CD4-positive, alpha-beta T cell treated with Interleukin-17A for 1 hour (primary cell): ENCODE measurements around the gene ESR1.
"Not testable (repeated sequence)": the region's sequence is repeated elsewhere in the genome, so short reads cannot be mapped to it uniquely, and the experiment has no call there.

Experiments
- DNase-seq: peaks from one replicate; pipeline ENCODE4 v3.0.0-alpha.2; 2020

The ESR1 gene

DNA sequence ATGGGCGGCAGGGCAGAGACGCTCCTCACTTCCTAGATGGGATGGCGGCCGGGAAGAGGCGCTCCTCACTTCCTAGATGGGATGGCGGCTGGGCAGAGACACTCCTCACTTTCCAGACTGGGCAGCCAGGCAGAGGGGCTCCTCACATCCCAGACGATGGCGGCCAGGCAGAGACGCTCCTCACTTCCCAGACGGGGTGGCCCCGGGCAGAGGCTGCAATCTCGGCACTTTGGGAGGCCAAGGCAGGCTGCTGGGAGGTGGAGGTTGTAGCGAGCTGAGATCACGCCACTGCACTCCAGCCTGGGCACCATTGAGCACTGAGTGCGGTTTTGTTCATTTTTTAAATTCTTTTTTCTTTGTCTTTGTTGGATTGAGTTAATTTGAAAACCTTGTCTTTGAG, 92.3 kb downstream of the ESR1 start:
- not testable (repeated sequence) for DNase-seq

DNA sequence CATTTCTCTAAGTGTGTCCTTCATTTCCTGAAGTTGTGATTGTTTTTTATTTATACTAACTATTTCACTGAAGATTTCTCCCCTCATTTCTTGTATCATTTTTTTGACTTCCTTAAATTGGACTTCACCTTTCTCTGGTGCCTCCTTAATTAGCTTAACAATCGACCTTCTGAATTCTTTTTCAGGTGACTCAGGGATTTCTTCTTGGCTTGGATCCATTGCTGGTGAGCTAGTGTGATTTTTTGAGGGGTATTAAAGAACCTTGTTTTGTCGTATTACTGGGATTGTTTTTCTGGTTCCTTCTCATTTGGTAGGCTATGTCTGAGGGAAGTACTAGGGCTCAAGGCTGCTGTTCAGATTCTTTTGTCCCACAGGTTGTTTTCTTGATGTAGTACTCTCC, 92.8 kb downstream of the ESR1 start:
- DNase-seq, result no peak

DNA sequence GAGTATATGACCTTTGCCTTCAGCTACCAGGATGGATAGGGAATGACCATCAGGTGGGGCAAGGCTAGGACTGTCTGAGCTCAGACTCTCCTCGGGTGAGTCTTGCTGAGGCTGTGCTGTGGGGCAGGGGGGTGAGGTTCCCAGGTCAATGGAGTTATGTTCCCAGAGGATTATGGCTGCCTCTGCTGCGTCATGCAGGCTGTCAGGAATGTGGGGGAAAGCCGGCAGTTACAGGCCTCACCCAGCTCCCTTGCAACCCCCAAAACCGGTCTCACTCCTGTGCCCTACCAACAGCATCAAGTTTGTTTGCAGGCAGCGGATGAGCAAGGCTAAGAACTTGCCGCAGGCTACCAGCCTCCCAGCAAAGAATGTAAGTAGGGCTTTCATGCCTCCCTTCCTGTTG, 93.5 kb downstream of the ESR1 start:
- DNase-seq, result no peak

DNA sequence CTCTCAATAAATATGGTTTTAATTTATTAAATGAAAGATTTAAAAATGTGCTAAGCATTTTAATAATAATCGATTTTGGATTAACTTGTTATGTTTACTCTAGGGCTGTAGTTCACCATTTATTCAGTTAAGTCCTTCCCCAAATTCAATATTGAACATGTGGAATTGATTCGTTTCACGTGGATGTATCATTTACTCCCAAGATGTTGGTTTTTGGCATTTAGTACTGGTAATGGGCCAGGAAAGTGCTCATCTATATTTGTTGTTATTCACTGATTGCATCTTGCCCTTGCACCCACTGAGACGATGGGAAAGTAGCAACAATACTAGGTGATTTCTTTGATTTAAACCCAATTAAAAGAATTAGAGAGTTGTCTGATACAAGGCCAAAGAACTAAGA, 97.1 kb downstream of the ESR1 start:
- DNase-seq, result no peak

DNA sequence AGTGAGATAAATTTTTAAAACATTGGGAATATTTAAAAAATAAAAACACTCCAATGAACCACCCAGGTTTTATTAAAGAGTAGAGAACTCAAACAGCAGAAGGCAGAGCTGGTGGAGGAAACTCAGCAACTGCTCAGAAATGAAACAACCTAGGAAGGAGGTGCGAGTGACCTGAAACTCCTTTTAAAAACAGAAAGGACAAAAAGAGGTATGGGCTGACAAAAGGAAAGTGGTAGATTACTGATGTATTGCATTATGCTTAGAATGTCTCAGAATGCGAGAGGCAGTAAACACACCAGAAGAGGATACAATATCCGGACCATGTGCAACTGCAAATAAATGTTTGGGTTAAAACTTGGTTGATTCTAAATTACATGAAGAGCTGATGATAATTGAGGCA, 97.6 kb downstream of the ESR1 start:
- DNase-seq, result no peak

DNA sequence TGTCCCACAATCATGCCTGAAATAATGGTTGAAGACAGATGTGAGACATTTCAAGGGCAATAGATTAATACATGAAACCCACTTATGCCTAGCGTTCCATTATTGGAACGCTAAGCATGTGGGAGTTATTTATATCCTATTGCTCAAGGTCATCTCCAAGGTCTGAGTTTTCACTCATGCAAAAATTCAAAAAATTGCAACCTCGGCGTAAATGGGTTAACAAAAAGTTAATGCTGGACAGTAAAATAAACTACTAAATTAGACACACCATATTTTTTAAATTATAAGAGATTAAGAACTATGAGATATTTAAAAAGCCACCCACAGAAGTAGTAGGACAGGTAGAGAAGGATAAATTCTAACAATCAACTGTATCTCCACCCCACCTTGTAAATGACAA, 98.4 kb downstream of the ESR1 start:
- DNase-seq, result no peak

DNA sequence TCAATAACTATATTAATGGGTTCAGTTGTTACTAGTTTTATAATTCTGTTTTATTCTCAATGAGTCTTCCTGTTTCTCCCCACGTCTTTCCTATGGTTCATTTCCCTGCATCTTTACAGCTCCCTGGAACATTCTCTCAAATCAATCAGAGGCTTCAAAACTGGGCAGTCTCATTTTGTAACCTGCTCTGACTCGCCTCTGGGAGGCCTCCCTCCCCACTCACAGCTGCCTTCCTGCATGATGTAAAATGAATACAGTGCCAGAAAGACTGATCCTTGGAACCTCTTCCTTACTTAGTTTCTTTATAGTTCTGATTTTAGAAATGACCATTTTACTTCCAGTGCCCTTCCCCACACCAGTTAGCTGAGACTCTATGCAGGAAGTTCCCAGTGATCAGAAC, 103.9 kb downstream of the ESR1 start:
- DNase-seq, result no peak

DNA sequence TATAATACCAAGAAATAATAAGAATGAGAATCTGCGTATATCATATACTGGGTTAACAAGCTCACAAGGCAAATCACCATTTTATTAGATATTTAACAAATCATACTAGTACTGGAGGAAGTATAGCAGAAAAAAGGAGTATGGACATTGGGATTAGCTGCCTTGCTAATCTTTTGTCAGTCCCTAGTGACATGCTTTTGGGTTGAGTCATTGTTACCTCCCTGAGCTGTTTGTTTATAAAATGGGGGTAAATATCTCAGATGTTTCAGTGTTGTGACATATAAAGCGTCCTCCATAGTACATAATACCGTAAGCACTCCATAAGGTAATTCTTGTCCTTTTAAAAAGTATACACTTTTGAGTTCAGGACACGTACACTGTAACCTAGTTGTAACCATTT, 107.0 kb downstream of the ESR1 start:
- no peak for DNase-seq

DNA sequence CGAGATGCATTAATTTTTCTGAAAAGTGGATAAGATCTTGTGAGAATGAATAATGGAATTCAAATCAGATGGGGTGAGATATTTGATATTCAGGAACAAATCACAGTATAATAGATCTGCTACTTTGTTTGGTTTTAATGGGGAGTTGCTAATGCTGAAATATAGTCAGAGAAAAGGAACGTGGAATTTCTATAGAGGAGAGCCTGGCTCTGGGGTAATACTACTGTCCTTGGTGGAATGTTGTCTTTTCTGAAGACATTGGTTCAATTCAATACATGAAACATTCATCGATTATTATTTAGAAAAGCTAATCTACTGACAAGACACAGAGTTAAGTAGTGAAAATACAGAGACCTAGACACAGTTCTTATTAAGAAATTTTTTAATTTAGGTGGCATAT, 108.6 kb downstream of the ESR1 start:
- no peak for DNase-seq

DNA sequence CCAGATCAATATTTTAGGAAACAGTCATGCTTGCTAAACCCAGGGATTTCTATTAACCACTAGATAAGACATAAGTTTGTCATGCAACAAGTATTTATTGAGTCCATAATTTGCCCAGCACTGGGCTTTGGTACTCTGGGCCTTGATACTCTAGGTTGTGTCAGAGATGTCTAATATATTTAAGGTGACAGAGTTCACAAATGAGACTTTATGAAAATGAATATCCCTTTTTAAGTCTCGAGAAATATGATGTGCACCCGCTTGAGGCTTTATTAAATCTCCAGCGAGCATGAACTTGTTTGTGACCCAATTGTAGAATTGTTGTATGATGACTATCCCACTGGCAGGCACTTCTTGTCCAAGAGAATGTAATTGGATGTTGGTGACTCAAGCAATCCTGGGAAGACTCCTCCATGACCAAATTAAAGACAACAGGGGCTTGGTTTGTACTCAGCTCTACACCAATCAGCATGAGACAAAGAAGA, 109.2 kb downstream of the ESR1 start:
- no peak for DNase-seq

DNA sequence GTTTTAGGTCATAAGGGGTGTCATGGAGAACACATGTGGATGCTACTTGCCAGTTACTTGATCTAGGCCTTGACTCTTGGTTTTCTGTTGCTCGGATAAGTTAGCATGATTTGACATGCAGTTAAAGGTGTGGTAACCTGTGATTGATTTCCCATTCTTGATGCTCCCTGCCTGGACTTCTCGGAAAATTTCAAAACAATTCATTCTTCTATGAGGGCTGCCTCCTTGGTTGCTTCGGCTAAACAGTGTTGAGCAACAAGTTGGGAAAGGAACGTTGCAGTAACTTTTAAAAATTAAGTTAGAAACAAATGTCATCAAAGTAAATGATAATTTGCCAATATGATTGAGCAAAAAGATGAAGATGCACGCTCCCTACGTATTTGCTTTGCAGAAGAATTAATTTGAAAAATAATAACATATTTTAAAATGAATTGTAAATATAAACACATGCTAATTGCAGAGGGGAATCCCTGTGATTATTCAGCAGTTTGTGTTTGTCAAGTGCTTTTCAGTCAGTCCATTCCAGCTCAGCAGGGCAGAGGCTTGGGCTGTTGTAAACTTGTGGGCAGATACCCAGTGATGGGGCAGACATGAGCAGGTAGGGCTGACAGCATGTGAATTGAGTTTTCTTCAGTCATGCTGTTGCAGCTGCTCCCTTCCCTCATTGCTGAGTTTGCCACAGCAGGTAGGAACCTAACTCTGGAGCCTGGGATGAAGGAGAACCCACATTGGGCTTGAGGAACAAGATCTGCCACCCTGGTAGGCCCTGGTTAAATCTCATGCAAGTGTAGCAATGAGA, 110.2 kb downstream of the ESR1 start:
- no peak for DNase-seq

DNA sequence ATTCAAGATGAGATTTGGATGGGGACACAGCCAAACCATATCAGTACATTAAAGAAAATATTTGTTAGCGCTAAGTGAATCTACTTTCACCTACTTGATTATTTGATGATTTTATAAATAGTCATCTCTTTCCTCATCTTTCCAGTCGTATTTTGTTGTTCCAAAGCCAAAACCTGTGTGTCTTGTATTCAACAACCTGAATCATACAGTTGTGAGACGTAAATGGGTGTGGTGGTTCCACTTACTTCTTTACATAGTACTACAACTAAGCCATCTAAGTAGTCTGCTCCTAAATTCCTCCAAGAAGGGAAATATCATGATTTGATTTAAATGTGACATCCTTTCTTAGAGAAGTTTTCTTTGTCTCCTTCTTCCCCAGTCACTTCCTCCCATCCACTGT, 132.8 kb downstream of the ESR1 start:
- DNase-seq, result no peak

DNA sequence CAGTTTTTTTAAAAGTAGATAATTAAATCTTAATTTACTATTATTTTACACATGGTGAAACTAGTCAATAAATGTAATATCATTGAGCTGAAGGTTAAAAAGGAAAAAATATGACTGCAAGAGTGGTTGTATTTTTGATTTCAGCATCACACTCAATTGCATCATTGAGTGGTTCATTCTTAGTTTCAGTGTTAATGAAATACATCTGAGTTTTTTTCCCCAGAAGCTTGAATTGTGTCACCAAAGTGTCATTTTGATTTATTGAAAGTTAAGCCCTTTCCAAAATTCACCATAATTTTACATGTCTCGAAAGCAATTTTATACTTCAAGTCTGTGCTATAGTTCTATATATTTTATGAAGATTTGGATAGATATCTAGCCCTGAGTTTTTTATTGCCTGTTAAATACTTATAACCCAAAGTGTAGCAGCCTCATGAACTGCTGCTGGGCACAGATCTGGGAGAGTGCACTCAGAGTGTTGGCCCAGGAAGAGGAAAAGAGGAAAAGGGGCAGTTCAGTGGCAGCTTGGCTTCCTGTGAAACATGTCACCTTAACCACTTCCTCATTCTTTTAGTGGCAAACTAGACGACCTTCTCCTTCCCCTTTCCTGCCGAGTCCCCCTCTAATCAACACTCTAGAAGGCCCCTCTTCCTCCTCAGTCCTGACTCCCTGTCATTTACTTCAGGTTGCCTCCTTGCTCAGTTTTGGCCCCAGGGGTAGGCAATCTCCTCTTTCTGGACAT, 140.7 kb downstream of the ESR1 start:
- peak; percentile 9 for DNase-seq

DNA sequence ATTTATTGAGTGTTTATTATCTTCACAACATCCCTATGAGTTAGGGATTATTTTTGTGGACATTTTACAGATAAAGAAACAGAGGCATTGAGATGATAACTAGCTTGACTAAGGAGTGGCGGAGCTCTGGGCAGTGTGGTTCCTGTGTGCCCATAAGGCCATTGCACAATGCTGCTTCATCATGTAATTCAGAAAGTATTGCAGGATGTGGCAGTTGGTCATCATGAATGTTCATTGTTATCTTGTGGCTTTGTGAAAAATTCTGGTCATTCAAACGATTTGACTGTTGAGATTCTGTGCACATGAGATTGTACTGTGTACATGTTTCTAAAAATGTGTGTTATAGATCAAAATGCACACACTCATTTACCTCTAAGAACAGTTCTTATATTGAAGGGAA, 150.8 kb downstream of the ESR1 start:
- DNase-seq, result no peak

DNA sequence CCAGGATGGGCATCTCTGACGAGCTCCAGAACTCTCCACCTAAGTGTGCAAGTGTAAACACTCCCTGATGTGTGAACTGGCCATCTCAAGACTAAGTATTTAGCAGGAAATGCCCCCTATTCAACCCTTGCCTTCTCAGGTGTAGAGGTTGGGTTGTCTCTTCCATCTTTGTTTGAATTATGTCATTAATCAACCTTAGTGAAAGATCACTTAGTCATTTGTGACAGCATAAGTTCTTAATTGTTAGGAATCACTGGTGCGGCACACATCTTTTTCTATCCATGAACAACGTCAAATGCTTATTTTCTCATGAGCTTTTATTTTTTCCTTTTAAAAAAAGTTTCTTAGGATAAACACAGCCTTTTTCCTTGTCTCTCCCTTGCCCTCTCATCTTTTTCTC, 151.6 kb downstream of the ESR1 start:
- DNase-seq, result no peak

DNA sequence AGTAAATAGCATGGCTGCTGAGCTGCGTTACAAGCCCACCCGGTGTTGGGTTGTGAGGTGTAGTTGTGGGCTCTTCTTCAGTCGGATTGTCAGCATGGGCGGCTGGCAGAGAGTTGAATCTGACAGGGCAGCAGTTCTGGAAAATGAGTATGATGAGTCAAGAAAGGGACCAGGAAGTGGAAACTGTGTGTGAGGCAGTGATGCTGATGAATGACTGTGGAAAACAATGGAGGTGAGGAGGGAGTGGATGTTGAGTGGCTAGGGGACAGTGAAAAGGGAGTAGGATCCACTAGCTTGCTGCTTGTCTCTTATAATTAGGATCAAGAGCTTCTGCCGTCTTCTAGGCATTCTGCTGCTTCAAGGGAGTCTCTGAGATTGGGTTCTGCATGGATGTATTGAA, 154.3 kb downstream of the ESR1 start:
- DNase-seq, result no peak

DNA sequence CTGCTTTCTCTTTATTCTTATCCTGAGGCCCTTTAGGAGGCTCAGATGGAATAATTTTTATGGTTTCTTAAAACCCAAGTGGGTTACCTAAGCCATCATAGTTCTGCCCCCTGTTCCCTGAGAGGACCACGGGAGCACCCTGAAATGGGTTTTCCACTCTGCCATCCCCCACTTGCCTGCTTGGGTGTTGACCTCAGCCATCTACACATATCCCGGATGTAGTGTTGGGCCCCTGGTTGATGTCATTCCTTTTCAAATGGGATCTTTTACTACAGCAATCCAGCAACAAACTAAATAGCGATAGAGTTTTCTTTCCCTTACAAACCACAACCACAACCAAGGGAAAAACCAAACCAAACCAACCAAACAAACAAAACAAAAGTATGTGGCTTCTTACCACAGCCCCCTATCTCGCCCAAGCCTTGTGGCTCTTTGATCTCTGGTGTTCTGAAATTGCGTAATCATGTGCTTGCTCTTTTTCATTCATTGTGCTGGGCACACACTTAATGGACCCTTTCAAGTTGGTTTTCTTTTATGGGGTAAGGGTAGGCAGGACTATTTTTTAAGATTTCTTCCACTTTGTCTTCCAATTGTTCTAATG, 154.9 kb downstream of the ESR1 start:
- DNase-seq, result peak; percentile 14

DNA sequence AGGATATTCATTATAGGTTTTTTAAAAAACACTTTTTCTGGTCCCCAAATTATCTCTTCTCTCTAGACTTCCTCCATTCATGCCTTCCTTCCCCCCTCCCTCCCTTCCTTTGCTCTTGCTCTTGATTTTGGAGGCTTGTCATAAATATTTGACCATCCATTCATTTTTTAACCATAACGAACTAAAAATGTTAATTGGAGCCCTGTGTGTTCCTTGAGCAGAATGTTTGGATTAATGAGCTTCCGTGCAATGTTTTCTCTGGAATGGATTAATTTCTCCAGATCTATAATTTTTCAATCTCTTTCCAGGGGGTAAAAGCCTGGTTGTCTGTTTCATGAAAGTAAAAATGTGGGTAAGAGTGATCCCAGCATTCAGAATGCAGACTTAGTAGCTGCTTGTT, 155.5 kb downstream of the ESR1 start:
- no peak for DNase-seq

DNA sequence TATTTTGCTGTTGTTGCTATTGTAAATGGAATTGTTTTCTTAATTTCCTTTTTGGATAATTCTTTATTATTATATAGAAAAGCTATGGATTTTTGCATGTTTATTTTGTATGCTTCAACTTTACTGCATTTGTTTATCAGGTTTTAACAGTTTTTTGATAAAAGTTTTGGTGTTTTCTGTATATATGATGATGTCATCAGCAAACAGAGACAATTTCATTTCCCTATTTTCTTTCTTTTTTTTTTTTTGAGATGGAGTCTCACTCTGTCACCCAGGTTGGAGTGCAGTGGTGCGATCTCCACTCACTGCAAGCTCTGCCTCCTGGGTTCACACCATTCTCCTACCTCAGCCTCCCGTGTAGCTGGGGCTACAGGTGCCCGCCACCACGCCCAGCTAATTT, 156.9 kb downstream of the ESR1 start:
- not testable (repeated sequence) for DNase-seq

DNA sequence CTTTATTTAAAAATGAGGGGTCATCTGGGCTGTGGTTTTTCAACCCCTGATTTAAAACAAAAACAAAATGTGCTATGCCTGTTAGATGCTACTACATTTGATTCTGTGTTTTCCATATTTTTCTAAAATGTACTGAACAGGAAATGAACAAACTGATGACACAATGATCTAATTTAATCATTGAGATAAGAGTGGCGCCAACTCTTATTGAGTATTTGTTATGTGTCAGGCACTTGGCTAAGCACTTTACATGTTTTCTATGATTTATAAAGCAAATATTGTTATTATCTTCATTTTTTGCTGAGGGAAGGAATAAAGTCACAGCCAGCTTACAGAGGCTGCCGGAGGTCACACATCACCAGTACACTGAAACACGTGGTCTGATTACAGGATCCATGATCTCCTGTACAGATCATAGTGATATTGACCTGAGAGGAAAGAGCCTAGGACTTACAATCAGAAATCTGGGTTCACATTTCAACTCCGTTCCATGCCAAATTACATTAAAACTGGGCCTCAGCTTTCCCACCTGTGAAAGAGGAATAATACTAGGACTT, 166.7 kb downstream of the ESR1 start:
- no peak for DNase-seq

DNA sequence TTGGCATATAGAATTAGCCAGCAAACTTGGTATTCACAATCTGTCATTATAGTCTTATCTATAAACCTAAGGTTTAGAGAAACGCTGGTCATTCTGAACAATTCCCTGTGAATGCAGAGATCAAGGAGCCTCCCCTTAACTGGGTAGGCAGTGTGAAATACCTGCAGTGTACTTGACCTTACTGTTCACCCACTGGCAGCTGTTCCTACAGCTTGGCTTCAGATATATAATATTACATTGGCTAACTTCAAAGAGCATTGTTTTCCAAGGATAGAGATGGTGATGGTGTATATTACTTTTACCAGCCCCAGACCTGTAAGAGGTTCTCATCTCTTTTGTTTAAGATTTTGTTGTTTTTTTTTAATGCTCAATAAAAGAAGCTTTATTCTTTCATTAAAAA, 168.3 kb downstream of the ESR1 start:
- DNase-seq, result no peak

DNA sequence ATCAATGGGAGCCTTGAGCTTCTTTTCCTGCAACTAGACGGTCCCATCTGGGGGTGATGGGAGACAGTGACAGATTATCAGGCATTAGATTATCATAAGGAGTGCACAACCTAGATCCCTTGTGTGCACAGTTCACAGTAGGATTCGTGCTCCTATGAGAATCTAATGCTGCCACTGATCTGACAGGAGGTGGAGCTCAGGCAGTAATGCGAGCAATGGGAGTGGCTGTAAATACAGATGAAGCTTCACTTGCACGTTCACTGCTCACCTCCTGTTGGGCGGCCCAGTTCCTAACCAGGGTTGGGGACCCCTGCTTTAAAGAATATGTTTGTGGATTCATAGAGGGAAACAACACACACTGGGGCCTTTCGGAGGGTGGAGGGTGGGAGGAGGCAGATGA, 180.7 kb downstream of the ESR1 start:
- DNase-seq, result not testable (repeated sequence)

DNA sequence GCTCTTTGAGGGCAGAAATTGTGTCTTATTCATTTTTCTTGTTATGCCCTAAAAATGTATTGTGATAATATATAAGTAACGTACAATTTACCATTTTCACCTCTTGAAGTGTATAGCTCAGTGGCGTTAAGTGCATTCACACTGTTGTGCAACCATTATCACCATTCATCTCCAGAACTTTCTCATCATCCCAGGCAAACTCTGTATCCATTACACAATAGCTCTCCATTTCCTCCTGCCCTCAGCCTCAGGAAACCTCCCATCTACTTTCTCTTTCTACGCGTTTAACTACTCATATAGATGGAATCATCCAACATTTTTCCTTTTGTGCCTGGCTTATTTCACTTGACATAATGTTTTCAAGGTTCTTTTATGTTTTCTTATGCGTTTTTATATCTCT, 184.6 kb downstream of the ESR1 start:
- DNase-seq, result no peak

DNA sequence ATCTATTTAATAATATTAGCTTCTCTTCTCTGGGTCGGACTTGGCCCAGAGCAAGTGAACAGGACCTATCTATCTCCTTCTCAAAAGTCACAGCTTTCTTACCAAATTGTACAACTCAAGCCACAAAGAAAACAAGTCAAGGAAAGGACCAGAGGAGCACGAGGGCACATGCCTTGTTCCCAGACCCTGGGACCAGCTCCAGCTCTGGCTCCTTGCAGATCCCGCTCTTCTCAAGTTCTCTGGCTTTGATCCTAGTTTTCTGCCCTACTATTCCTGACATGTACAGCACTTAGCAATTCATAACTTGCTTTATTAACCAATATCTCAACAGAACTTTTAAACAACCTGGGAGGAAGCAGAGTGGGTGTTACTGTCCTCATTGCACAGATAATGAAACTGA, 185.9 kb downstream of the ESR1 start:
- no peak for DNase-seq
